Fibroblast of lung (primary cell): ENCODE measurements around the gene THBS4. TPM values are rescaled to one million over a fixed set of nuclear protein-coding genes. Genes with fewer than 3 reads are reported as not detected.

ENCODE experiments used
- DNase-seq, 2 donors: peaks; one replicate each; pipeline versions ENCODE4 v3.0.0 to v3.0.0-alpha.2; 2010; ENCODE audit warnings: low read depth in 2 of 2
- H2AFZ ChIP-seq: 2 replicates; pipeline ENCODE4 v1.5.1; 2012; ENCODE audit warnings: low read length, control low read depth, inconsistent platforms
- H3K27ac ChIP-seq: 2 replicates; pipeline ENCODE4 v1.5.1; 2011; ENCODE audit warnings: low read length, control low read depth; ENCODE audit not compliant: insufficient read depth
- H3K27me3 ChIP-seq: 2 replicates; pipeline ENCODE4 v1.5.1; 2011; ENCODE audit warnings: mild to moderate bottlenecking, low read length; ENCODE audit not compliant: control insufficient read depth, insufficient read depth
- H3K36me3 ChIP-seq: 2 replicates; pipeline ENCODE4 v1.5.1; 2011; ENCODE audit warnings: low read length; ENCODE audit not compliant: control insufficient read depth, insufficient read depth
- H3K4me1 ChIP-seq: 2 replicates; pipeline ENCODE4 v1.5.1; 2011; ENCODE audit warnings: low read length; ENCODE audit not compliant: control insufficient read depth, insufficient read depth; ENCODE audit errors: extremely low read depth
- H3K4me2 ChIP-seq: 2 replicates; pipeline ENCODE4 v1.5.1; 2011; ENCODE audit warnings: low read length, control low read depth; ENCODE audit not compliant: insufficient read depth; ENCODE audit errors: extremely low read depth
- H3K4me3 ChIP-seq, 4 experiments: fragments of 200-600 bp in 1 of 4; sonication (generic) in 1 of 4; replicated peaks in 1 of 4; 2 replicates each; pipeline ENCODE4 v1.5.1; 2011 to 2016; ENCODE audit warnings: low read length in 4 of 4, low read depth in 3 of 4, mild to moderate bottlenecking in 3 of 4, control low read depth in 2 of 4, inconsistent platforms in 1 of 4, mixed read lengths in 1 of 4; ENCODE audit not compliant: insufficient read depth in 1 of 4; ENCODE audit errors: control extremely low read depth in 1 of 4
- H3K79me2 ChIP-seq: 2 replicates; pipeline ENCODE4 v1.5.1; 2012; ENCODE audit warnings: mild to moderate bottlenecking, low read length, inconsistent platforms; ENCODE audit not compliant: control insufficient read depth, insufficient read depth
- H3K9ac ChIP-seq: 2 replicates; pipeline ENCODE4 v1.5.1; 2011; ENCODE audit warnings: mild to moderate bottlenecking, low read length, control low read depth; ENCODE audit not compliant: insufficient read depth
- H3K9me3 ChIP-seq: 2 replicates; pipeline ENCODE4 v1.5.1; 2012; ENCODE audit warnings: low read depth, low read length; ENCODE audit not compliant: control insufficient read depth, insufficient read depth
- H4K20me1 ChIP-seq: 2 replicates; pipeline ENCODE4 v1.5.1; 2011; ENCODE audit warnings: low read length; ENCODE audit not compliant: control insufficient read depth, insufficient read depth; ENCODE audit errors: extremely low read depth
- EZH2 ChIP-seq: IDR thresholded peaks from 2 replicates; pipeline ENCODE4 v1.5.1; 2012; ENCODE audit warnings: low read length, control low read depth, mild to moderate bottlenecking; ENCODE audit errors: missing control alignments
- polyA plus RNA-seq, 2 donors: library from polyadenylated mRNA; depleted of rRNA in 1 of 2; stranded (reverse) in 1 of 2; unstranded in 1 of 2; fragments of >200 nt; gene quantifications; 2 replicates each; pipeline ENCODE4 v1.2.1, GENCODE V29; 2011 to 2012; ENCODE audit warnings: missing spikeins in 1 of 2
- total RNA-seq: library from RNA; depleted of rRNA; stranded (reverse); fragments of >200 nt; gene quantifications from 2 replicates; pipeline ENCODE4 v1.2.1, GENCODE V29; 2014
- TF ChIP-seq, protein P1 (sequence below), 2 donors: IDR thresholded peaks in 1 of 2; conservative IDR thresholded peaks in 1 of 2; 1 replicate in 1 of 2; 2 replicates in 1 of 2; pipeline ENCODE4 v1.5.1; 2011 to 2012; ENCODE audit warnings: low read length in 2 of 2, control low read depth in 1 of 2, inconsistent platforms in 1 of 2, low read depth in 1 of 2, mild to moderate bottlenecking in 1 of 2

THBS4 gene
- total and polyA plus RNA-seq, 2 donors (not counting 1 experiment from before 2014, with no cell fraction given): 0.11 to 1.5 TPM

DNA sequence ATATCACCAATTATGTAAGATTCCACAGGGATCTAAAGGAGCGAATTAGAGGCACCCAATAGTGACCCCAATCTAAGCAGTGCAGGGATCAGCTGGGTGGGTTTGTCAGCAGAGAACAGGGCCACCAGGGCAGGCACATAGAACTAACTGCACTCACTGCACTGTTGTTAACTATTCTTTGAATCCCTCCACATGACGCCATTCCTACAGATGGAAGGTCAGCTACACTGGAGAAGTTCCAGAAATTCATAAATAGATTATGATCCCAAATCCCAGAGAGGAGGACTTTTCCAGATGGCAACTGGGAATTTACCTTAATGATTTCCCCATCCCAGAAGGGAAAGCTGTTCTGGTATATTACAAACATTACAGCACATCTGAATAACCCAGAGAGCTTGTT lies 84.2 kb downstream of the THBS4 start:
- no peaks in the 10 kb centered on the region for H3K27me3 ChIP-seq
- DNase-seq: no peak
- TF ChIP-seq EZH2: no peak
- TF ChIP-seq, protein P1, sequence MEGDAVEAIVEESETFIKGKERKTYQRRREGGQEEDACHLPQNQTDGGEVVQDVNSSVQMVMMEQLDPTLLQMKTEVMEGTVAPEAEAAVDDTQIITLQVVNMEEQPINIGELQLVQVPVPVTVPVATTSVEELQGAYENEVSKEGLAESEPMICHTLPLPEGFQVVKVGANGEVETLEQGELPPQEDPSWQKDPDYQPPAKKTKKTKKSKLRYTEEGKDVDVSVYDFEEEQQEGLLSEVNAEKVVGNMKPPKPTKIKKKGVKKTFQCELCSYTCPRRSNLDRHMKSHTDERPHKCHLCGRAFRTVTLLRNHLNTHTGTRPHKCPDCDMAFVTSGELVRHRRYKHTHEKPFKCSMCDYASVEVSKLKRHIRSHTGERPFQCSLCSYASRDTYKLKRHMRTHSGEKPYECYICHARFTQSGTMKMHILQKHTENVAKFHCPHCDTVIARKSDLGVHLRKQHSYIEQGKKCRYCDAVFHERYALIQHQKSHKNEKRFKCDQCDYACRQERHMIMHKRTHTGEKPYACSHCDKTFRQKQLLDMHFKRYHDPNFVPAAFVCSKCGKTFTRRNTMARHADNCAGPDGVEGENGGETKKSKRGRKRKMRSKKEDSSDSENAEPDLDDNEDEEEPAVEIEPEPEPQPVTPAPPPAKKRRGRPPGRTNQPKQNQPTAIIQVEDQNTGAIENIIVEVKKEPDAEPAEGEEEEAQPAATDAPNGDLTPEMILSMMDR (conservative IDR thresholded peaks at IDR 0.05 in 1 of 2, IDR thresholded peaks at IDR 0.05 in 1 of 2; ENCODE audit: low read depth in 1 of 2, low read length in 2 of 2): no peak
- no peaks in the 10 kb centered on the region for H3K79me2 ChIP-seq
- no peak overlapping the region for H3K27ac ChIP-seq
- no peak overlapping the region for H3K4me3 ChIP-seq
- H3K9me3 ChIP-seq: no peaks in the 10 kb centered on the region
- H3K36me3 ChIP-seq: no peaks in the 10 kb centered on the region
- no peaks in the 10 kb centered on the region for H3K4me1 ChIP-seq
- no peak overlapping the region for H3K4me2 ChIP-seq
- no peak overlapping the region for H2AFZ ChIP-seq
- H3K9ac ChIP-seq: no peak overlapping the region
- H4K20me1 ChIP-seq: no peaks in the 10 kb centered on the region

DNA sequence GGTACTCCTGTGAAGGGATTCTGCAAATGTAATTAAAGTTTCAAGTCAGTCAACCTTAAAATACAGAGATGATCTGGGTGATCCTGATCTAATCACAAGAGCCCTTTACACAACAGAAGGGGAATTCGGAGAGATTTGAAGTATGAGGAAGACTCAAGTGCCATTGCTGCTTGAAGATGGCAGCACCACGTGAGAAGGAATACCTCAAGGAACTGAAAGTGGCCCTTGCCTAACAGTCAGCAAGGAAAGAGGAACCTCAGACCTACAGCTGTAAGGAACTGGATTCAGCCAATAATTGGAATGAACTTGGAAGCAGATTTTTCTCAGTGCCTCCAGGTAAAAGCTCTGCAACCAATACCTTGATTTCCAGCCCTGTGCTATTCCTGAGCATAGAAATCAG lies 87.4 kb downstream of the THBS4 start:
- H3K79me2 ChIP-seq: no peaks in the 10 kb centered on the region
- H3K36me3 ChIP-seq: no peaks in the 10 kb centered on the region
- no peak overlapping the region for H3K9ac ChIP-seq
- TF ChIP-seq, protein P1 (conservative IDR thresholded peaks at IDR 0.05 in 1 of 2, IDR thresholded peaks at IDR 0.05 in 1 of 2; ENCODE audit: low read depth in 1 of 2, low read length in 2 of 2): no peak
- TF ChIP-seq EZH2: no peak
- H4K20me1 ChIP-seq: no peaks in the 10 kb centered on the region
- no peaks in the 10 kb centered on the region for H3K4me1 ChIP-seq
- DNase-seq: no peak
- H3K9me3 ChIP-seq: no peaks in the 10 kb centered on the region
- no peak overlapping the region for H3K4me3 ChIP-seq
- no peak overlapping the region for H3K27ac ChIP-seq
- H2AFZ ChIP-seq: no peak overlapping the region
- no peaks in the 10 kb centered on the region for H3K27me3 ChIP-seq
- no peak overlapping the region for H3K4me2 ChIP-seq

DNA sequence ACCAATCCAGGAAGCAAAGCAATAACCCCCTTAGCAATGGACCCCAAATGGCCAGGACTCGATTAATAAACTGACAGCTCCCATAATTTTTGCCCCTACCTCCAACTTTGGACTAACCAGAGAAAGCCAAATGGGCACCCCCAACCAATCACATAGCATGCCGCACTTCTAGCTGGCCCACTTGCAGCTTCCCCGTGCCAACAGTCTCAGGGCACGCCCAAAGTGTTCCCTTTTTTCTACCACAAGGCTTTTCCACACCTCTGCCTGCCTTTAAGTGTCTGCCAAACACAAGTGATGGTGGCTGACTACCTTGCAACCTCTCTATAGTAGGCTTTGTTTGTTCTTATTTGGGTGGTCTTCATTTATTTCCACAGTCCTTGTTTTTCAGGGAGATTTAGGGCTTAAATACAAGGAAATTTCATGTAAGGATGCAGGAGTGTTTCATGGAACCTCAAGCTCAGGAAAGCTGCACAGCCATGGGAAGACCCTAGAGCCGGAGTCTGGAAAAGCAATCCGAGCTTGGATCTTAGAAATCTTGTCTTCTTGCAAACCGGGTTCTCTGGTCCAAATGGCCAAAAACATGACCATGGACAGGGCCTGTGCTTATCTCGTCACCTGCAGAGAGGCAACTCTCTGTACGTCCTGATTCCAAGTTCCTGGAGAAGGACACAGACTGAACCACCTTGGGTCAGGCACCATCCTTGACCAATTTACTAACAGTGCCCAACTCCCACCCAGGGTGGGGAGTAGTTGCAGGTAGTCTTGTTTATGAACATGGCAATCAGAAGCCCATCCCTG lies 89.2 kb downstream of the THBS4 start:
- Histone ChIP-seq H3K4me1 (no peaks in the 10 kb centered on the region), H3K36me3 (no peaks in the 10 kb centered on the region), H3K4me2 (no peak overlapping the region), H4K20me1 (no peaks in the 10 kb centered on the region), H3K27me3 (no peaks in the 10 kb centered on the region), H3K9ac (no peak overlapping the region), H3K9me3 (no peaks in the 10 kb centered on the region), H3K79me2 (no peaks in the 10 kb centered on the region), H2AFZ (no peak overlapping the region), H3K4me3 (no peak overlapping the region), H3K27ac (no peak overlapping the region)
- TF ChIP-seq, protein P1 (conservative IDR thresholded peaks at IDR 0.05 in 1 of 2, IDR thresholded peaks at IDR 0.05 in 1 of 2; ENCODE audit: low read depth in 1 of 2, low read length in 2 of 2): no peak
- no peak for TF ChIP-seq EZH2
- no peak for DNase-seq
